ENCODE results near the gene BABAM2. TPM values are rescaled to one million over a fixed set of nuclear protein-coding genes. Genes with fewer than 3 reads are reported as not detected.

Gene BABAM2
- total RNA-seq, 1 donor from 2014 or later, result 43.5 TPM

DNA sequence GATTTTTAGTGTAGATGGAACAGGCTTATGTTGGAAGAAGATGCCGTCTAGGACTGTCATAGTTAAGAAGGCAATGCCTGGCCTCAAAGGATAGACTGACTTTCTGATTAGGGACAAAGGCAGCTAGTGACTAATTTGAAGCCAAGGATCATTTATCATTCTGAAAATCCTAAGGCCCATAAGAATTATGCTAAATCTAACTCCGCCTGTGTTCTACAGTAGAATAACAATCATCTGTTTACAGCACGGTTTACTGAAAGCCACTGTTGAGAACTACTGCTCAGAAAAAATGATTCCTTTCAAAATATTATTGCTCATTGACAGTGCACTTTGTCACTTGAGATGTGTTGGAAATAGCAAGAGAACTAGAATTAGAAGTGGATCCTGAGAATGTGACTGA, 44.5 kb downstream of the BABAM2 start:
- H3K4me1 Mint-ChIP-seq, result no peaks in the 10 kb centered on the region
- DNase-seq (ENCODE audit: low spot score in 2 of 2, unreplicated experiment in 2 of 2), result no peak
- H3K27me3 Mint-ChIP-seq (ENCODE audit: low read depth), result no peaks in the 10 kb centered on the region
- H3K27ac Mint-ChIP-seq, result no peak overlapping the region
- no peaks in the 10 kb centered on the region for H3K36me3 Mint-ChIP-seq
- no peak for TF ChIP-seq CTCF (IDR thresholded peaks at IDR 0.05; ENCODE audit: unreplicated experiment)
- no peaks in the 10 kb centered on the region for H3K9me3 Mint-ChIP-seq
- H3K4me3 Mint-ChIP-seq, result no peak overlapping the region

DNA sequence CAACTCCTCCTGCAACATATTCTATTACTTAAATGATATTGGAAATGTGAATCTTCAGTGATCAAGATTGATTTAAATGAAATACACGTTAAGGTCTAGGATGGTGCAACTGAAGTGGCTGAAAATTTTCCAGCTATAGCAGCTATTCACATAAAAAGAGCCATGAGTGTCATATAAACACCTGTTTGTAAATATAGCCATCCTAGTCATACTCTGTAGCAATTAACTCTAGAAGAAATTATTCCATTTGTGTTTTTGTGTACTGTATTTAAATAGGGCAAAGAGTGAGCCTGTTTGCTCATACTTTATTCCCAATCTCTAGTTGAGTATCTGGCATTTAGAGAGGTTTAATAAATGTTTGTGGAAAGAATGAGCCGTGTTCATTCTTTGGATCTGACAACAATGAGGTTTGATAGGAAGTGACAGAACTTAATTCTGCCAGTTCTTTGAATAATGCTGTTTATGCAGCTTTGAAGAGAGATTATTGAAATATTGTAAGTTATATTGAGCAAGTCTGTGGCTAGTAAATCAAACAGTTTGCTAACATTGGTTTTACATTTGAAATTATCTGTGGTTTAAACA, 49.7 kb downstream of the BABAM2 start:
- no peak overlapping the region for H3K27ac Mint-ChIP-seq
- H3K36me3 Mint-ChIP-seq, result peaks cover 4% of the 10 kb centered on the region
- no peak for DNase-seq (ENCODE audit: low spot score in 2 of 2, unreplicated experiment in 2 of 2)
- H3K4me1 Mint-ChIP-seq, result no peaks in the 10 kb centered on the region
- no peaks in the 10 kb centered on the region for H3K27me3 Mint-ChIP-seq (ENCODE audit: low read depth)
- no peaks in the 10 kb centered on the region for H3K9me3 Mint-ChIP-seq
- no peak overlapping the region for H3K4me3 Mint-ChIP-seq
- TF ChIP-seq CTCF (IDR thresholded peaks at IDR 0.05; ENCODE audit: unreplicated experiment), result no peak

- Mint-ChIP-seq H3K4me1 (no peaks in the 10 kb centered on the region), H3K27me3 (ENCODE audit: low read depth) (no peaks in the 10 kb centered on the region), H3K27ac (no peak overlapping the region), H3K4me3 (no peak overlapping the region), H3K36me3 (peaks cover 4% of the 10 kb centered on the region), H3K9me3 (no peaks in the 10 kb centered on the region)
- DNase-seq (ENCODE audit: low spot score in 2 of 2, unreplicated experiment in 2 of 2), result no peak
- TF ChIP-seq CTCF (IDR thresholded peaks at IDR 0.05; ENCODE audit: unreplicated experiment), result no peak
These were observed 50.5 kb downstream of the BABAM2 start for GRCh38 chr2:27940982-27941381.

DNA sequence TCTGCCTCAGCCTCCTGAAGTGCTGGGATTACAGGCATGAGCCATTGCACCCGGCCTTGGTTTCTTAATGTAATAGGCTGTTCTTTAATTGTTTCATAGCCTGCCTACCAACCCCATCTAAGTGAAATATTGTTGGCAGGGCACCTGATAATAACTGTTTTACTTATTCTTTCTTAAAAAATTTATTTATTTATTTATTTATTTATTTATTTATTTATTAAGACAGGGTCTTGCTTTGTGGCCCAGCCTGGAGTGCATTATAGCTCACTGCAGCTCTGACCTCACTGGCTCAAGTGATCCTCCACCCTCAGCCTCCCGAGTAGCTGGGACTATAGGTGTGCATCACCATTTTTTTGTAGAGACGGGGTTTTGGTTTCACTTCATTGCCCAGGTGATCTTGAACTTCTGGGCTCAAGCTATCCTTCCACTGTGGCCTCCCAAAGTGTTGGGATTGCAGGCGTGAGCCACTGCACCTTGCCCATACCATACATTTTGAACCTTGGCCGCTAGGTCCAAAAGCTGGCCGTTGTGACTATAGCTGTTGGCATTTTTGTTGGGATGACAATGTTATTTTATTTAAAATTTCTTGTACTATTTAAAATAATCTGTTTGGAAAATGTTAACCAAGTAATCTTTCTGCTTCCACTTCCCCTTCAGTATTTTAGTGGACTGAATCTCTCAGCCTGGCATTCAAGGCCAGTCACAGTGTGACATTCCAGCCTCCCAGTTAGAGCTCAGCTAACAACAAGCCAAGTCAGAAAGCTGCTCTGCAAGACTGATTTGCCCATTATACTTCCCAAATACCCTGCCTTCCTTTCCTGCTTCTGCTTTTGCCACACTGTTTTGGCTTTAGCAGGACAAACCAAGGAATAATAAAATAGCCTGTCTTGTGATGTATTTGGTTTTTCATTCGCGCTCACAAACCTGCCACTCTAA, 52.4 kb downstream of the BABAM2 start:
- H3K27me3 Mint-ChIP-seq (ENCODE audit: low read depth), result no peaks in the 10 kb centered on the region
- H3K9me3 Mint-ChIP-seq, result no peaks in the 10 kb centered on the region
- H3K4me3 Mint-ChIP-seq, result no peak overlapping the region
- DNase-seq (ENCODE audit: low spot score in 2 of 2, unreplicated experiment in 2 of 2), result no peak
- H3K4me1 Mint-ChIP-seq, result peaks cover 2% of the 10 kb centered on the region
- peaks cover 4% of the 10 kb centered on the region for H3K36me3 Mint-ChIP-seq
- no peak overlapping the region for H3K27ac Mint-ChIP-seq
- TF ChIP-seq CTCF (IDR thresholded peaks at IDR 0.05; ENCODE audit: unreplicated experiment), result no peak

DNA sequence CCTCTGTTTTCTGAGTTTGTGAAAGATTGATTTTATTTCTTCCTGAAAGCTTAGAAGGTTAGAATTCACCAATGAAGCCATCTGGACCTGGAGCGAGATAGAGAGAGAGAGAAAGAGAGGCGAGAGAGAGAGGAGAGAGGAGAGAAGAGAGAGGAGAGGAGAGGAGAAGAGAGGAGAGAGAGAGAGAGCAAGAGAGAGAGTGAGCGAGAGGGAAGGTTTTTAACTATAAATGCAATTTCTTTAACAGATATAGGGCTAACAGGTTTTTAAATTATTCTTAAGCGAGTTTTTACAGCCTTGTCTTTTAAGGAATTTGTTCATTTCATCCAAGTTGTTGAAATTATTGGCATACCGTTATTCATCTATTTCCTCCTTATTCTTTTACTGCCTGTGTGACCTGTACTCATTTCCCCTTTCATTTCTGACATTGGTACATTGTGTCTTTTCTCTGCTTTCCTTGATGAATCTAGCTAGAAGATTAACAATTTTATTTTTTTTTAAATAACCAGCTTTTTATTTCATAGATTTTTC, 56.1 kb downstream of the BABAM2 start:
- Mint-ChIP-seq H3K9me3 (peaks cover 8% of the 10 kb centered on the region), H3K36me3 (peaks cover 11% of the 10 kb centered on the region), H3K27ac (no peak overlapping the region), H3K4me3 (no peak overlapping the region), H3K27me3 (ENCODE audit: low read depth) (no peaks in the 10 kb centered on the region), H3K4me1 (peaks cover 2% of the 10 kb centered on the region)
- TF ChIP-seq CTCF (IDR thresholded peaks at IDR 0.05; ENCODE audit: unreplicated experiment), result no peak
- no peak for DNase-seq (ENCODE audit: low spot score in 2 of 2, unreplicated experiment in 2 of 2)

Measured in mesothelial cell of epicardium (in vitro differentiated cells).